HG02943 (cell line): Measurements from ENCODE around the gene XXYLT1.

Experiments used
- ATAC-seq: cut with Tn5 transposase; IDR thresholded peaks from one replicate; pipeline ENCODE4 v1.9.1; 2021; ENCODE audit warnings: mild to moderate bottlenecking, low read depth, moderate library complexity; ENCODE audit not compliant: unreplicated experiment

The XXYLT1 gene

DNA sequence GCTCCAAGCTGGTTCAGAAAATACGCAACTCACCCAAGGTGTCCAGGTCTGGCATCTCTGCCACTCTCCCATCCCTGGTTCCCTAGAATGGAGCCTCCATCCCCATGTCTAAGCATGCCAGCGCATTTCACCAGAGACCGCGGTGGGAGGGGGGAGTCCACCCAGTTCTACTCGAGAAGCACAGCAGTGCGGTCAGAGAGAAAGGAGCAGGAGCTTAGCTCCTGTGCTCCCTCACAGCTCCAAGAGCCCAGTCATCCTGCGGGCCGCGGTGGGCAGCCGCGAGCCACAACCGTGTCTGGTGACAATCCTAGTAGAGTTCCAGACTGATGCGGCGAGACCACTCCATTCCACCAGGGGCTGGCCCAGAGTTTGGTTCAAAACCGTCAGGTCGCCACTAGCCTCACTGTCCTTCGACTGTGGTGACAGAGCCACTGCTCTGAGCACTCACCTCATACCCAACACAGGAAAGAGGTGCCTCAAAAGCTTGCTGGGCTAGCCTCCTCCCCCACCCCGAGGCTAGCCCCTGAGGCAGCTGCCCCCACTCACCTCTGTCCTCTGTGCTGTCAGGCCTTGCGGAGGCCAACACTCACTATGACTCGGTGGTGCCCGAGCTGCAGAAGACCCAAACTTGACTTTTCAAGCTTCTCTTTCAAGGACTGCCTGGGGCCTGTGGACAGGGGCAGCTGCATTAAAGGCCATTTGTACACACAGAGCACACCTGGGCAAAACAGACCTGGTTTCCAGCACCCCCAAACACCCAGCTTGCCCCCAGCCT, 185.4 kb downstream of the XXYLT1 start:
- no peak for ATAC-seq

DNA sequence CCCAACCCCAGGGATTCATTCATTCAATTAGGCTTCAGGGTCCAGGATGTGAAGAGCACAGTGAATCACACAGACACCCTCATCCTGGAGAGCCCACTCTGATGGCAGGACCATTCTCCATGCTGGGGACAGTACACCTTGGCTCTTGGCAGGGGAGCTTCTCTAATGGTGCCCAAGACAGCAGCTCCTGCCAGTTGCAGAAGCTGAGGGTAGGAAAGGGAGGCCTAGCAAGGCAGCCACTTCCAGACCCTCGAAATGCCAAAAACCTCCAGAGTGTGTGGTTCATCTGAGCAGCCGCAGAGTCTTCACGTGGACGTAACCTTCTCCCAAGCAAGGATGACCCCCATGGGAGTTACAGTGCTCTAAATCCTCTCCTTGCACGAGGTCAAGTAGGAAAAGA, 186.2 kb downstream of the XXYLT1 start:
- ATAC-seq, result no peak

DNA sequence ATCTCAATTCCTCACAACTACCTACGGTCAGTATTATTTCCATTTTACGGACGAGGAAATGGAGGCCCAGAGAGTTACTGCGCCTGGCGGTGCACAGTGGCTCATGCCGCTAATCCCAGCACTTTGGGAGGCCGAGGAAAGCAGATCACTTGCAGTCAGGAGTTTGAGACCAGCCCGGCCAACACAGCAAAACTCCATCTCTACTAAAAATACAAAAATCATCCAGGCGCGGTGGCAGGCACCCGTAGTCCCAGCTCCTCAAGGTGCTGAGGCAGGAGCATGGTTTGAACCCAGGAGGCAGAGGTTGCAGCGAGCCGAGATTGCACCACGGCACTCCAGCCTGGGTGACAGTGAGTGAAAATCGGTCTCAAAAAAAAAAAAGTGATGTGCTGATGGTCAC, 187.3 kb downstream of the XXYLT1 start:
- ATAC-seq, result no peak

DNA sequence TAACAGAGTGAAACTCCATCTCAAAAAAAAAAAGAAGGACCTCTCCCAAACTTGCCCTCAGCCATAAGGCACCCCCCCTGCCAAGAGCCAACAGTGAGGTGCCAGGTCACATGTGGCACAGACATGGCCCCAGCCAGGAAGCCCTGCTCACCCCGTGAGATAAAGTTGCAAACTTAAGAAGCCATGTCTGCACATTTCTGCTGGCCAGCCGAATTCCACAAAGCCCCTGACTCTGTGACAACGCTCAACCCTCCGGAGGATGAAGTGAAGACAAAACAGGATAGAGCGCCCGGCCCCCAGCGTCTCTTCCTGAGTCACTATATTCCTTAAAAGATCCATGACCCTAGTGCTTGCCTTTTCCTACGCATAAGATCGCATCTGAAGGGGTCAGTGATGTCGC, 188.1 kb downstream of the XXYLT1 start:
- no peak for ATAC-seq

GRCh38 chr3:195081242-195081963, 189.6 kb downstream of the XXYLT1 start:
- ATAC-seq, result no peak

DNA sequence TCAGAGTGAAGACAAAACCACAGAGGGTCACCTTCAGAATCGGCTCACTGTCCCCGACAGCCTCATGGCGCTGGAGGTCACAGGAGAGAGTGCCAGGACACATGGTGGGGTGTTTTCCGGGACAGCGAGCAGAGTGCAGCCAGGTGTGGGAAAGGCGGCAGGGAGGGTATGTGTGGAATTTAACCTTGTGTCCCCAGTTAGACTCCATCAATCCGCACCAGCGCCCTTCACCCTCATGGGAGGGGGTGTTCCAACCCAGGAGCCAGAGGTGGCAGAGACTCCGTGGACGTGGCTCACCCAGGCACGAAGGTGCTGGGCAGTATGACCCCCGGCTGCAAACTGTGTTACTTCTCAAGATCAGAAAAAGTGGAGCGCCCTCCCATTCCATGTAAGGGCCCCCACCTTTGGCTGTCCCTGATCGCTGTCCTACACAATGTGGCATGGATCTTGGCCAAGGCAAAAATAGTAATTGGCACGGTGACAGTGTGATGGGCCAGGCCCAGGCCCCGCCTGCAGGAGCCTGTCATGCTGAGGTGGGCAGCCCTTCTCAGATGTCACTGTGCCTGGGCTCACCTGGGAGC, 190.3 kb downstream of the XXYLT1 start:
- ATAC-seq, result no peak

GRCh38 chr3:195080125-195080524, 190.8 kb downstream of the XXYLT1 start:
- ATAC-seq, result no peak

DNA sequence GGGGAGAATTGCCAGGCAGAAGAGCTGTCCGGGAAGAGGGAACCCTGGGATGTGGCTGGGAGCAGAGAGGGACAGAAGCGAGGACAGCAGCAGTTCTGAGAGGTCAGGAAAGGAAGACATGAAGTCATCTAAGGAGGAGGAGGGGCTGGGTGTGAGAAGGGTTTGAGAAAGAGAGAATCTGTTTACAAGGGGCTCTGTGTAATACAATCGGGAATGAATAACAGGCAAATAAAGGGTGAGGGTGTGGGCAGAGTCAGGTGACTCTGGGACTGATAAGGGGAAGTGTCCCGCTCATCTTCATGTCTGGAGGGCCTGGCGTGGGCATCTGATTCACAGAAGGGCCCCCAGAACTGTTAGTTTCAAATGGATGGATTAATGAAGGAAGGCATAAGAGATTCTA, 191.3 kb downstream of the XXYLT1 start:
- no peak for ATAC-seq

DNA sequence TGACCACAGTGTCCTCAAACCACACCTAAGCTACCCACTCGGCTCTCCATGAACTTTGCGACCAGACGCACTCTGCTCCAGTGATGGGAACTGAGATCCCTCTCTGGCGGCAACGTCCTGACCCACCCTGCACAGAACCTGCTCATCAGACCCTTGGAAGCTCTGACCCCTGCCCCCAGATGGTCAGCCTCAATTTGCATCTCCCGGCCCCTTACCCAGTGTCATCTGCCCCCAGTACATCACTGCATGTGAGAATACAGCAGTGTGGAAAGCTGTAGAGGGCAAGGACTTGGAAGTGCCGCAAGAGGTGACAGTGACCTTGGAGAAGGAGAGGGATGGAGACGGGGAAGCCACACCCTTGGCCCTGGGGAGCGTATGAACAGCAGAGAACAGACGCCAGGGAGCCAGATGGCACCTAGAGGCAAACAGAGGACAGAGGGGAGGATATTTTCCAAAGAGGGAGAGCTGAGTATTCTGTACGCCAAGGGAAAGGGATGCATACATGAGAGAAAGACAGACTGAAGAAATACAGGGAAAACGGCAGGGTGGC, 192.0 kb downstream of the XXYLT1 start:
- ATAC-seq, result no peak

DNA sequence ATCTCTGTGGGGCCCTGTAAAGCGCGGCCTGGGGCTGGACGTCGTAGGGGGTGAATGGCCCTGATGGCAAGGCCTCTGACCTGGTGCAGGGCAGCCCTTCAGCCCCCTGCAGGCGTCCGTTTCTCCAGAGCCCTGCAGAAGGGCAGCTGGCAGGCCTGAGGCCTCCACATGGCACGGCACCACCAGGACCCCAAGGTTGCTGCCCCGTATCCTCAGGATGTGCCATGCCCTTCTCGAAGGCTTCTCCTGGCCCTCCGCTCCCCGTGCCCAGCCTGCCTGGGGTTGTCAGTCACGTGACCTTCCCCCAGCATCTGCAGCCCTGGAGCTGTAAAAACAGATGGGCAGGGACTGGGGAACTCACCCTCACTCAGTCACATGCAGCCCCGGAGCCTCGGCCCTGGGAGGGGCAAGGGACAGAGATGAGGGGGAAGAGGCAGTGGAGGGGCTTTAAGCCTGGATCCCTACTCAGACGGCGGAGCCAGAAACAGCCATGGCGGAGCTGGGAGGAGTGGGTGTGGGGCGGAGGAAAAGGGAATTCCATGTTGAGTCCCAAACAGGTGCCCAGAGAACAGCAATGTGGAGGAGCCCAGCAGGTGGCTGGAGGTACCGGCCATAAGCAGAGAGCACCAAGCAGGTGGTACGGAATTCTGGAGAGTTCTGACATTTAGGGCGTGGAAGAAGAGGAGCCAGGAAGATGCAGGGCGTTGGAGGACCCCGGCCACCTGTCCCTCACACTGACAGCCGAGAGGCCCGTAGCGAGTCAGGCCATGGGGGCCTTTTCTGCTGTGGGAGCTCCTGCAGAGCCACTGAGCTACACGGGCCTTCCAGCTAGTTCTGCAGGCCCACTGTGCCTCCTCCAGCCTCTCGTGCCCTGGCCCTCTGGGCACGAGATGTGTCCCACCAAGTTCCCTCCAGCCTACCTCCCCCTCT, 193.1 kb downstream of the XXYLT1 start:
- no peak for ATAC-seq

DNA sequence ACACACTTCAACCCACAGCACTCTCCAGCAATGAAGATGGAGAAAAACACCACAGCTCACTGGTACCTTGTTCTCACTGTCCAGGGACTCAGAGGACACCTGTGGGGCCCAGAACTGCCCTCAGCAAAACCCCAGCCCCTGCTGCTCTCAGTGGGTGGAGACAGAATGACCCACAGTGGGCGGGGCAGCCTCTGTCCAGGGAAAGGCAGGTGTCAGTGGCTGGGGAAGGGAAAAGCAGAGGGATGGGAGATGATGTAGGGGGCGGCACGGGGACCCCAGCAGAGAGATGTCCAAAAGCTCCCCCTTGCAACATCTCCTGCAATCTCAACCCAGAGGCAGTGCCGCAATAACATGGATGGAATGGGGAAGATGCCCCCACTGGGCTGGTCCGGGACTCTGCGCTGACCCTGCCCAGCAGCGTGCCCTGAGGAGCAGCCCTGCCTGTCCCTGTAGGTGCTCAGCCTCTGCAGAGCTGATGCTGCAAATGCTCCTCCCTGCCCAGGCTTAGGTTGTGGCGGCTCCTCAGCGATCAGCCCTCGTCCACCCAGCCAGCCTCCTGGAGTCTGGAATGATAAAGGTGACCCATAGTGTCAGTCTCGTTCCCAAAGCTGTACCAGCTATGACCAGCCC, 193.9 kb downstream of the XXYLT1 start:
- ATAC-seq, result no peak

- no peak for ATAC-seq
Observed at GRCh38 chr3:195075941-195076875, 194.8 kb downstream of the XXYLT1 start.

DNA sequence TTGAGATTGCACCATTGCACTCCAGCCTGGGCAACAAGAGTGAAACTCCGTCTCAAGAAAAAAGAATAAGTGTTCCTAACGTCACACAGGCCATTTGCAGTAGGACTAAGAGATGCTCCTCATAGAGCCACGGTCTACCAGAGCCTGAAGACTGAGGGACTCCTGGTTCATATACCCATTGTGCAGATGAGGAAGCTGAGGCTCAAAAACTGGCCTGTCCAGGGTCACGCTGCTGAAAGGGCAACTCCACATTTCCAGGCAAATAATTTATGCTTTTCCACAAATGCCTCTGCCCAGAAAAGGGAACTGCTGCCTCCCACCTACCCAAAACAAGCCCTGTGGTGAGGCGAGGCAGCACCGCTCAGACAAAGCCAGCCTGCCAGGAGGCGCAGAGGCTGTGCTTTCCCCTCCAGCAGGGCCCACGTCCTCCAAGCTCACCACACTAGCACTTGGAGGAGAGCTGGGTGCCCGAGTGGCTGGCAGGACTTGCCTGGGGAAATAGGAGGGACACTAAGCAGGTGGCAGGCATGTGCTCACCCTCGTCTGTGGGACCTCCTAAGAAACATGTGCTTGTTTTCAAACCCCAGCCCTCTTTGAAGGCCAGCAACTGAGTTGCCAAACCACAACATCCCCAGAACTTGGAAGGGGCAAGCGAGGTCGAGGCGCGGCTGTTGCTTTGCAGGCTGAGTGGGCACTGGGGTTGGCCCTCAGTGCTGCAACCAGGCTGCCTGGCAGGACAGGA, 195.6 kb downstream of the XXYLT1 start:
- ATAC-seq, result no peak

DNA sequence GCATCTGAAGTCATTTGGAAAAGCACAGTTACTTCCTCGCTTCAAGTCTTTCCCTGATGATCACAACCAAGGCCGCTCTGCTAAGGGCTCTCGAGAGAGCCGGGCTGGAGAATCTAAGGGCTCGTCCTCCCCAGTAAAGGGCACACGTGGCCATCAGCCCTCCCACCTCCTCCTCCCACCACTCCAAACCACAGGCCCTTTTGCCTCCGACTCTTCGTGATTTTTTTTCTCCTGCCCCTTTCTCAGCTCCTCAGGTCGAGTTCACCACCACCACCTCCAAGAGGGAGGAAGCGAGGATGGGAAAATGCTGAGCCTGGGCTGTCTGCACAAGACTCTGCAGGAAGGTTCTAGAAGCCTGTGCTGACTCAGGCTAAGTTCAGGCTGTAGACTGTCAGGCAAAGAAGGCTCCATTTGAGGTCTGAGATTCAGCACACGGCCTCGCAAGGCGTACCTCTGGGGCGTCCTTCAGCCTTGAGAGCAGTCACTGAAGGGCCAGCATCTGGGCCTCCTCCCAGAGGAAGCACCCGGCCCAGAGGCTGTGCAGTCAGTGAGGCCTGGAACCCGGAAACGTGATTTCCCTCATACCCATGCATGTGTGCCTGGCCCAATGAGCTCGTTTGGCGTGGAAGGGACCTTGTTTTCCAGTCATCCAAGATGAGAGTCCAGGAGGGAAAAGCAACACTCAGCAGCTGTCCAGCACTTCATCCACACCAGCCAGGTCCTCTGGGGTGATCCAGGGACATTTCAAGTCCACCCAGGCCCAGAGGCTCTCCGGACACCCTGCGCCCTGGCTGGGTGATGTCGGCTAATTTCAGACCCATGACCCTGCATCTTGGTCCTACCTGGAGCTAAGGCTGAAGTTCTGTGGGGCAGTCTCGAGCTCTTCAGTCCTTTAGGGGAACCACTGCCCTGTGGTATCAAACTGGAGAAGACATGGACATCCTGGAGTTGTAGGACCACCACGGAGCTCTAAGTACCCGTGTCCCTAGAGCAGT, 196.8 kb downstream of the XXYLT1 start:
- ATAC-seq, result no peak

- no peak for ATAC-seq
Observed at GRCh38 chr3:195072916-195073564, 197.9 kb downstream of the XXYLT1 start.
